KMS-11 (cell line): ENCODE measurements around the gene CLTC.

ENCODE experiments used
- H2AFZ ChIP-seq: fragments of 200-600 bp; sonication (generic); 2 replicates; pipeline ENCODE4 v1.6.1; 2016; ENCODE audit warnings: antibody characterized with exemption, mixed run types, low read depth
- H3K27ac ChIP-seq: fragments of 200-600 bp; sonication (generic); 2 replicates; pipeline ENCODE4 v1.6.1; 2016; ENCODE audit warnings: mild to moderate bottlenecking, mixed run types
- H3K27me3 ChIP-seq: fragments of 200-600 bp; sonication (generic); 2 replicates; pipeline ENCODE4 v1.6.1; 2017; ENCODE audit warnings: mild to moderate bottlenecking, low read depth, mixed run types, moderate library complexity; ENCODE audit not compliant: insufficient read depth
- H3K36me3 ChIP-seq: fragments of 200-600 bp; sonication (generic); 2 replicates; pipeline ENCODE4 v1.6.1; 2017; ENCODE audit warnings: mild to moderate bottlenecking, mixed run types; ENCODE audit not compliant: insufficient read depth
- H3K4me1 ChIP-seq: fragments of 200-600 bp; sonication (generic); 2 replicates; pipeline ENCODE4 v1.6.1; 2016; ENCODE audit warnings: mild to moderate bottlenecking, low read depth, mixed run types; ENCODE audit not compliant: poor library complexity, severe bottlenecking
- H3K4me2 ChIP-seq: fragments of 200-600 bp; sonication (generic); 2 replicates; pipeline ENCODE4 v1.7.0; 2016; ENCODE audit warnings: mild to moderate bottlenecking, mixed run types
- H3K4me3 ChIP-seq: fragments of 200-600 bp; sonication (generic); IDR thresholded peaks from 2 replicates; pipeline ENCODE4 v1.6.1; 2017; ENCODE audit warnings: low read depth, low read length, mixed read lengths; ENCODE audit not compliant: insufficient read depth
- H3K79me2 ChIP-seq: fragments of 200-600 bp; sonication (generic); 2 replicates; pipeline ENCODE4 v1.6.1; 2016; ENCODE audit warnings: low read depth, mixed run types; ENCODE audit not compliant: insufficient read depth
- H3K9ac ChIP-seq: fragments of 200-600 bp; sonication (generic); 2 replicates; pipeline ENCODE4 v1.6.1; 2016; ENCODE audit warnings: mild to moderate bottlenecking, mixed run types
- H4K20me1 ChIP-seq: fragments of 200-600 bp; sonication (generic); 2 replicates; pipeline ENCODE4 v1.6.1; 2016; ENCODE audit warnings: mild to moderate bottlenecking, mixed run types; ENCODE audit not compliant: insufficient read depth
- TF ChIP-seq, protein P1 (sequence below): fragments of 200-600 bp; sonication (generic); conservative IDR thresholded peaks from 2 replicates; pipeline ENCODE4 v1.6.1; 2017; ENCODE audit warnings: low read depth, mild to moderate bottlenecking, antibody characterized with exemption, low read length, moderate library complexity, mixed read lengths

The CLTC gene

DNA sequence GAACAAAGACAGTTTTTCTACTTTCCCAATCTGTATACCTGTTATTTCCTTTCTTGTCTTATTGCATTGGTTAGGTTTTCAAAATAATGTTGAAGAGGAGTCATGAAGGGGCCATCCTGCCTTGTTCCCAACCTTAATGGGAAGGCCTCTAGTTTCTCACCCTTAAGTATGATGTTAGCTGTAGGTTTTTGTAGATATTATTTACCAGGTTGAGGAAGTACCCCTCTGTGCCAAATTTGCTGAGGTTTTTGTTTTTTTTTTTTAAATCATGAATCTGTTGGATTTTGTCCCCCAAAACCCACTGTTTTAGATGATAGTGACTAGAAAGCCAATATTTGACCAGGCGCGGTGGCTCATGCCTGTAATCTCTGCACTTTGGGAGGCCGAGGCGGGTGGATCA, 124.1 kb downstream of the CLTC start:
- TF ChIP-seq, protein P1, sequence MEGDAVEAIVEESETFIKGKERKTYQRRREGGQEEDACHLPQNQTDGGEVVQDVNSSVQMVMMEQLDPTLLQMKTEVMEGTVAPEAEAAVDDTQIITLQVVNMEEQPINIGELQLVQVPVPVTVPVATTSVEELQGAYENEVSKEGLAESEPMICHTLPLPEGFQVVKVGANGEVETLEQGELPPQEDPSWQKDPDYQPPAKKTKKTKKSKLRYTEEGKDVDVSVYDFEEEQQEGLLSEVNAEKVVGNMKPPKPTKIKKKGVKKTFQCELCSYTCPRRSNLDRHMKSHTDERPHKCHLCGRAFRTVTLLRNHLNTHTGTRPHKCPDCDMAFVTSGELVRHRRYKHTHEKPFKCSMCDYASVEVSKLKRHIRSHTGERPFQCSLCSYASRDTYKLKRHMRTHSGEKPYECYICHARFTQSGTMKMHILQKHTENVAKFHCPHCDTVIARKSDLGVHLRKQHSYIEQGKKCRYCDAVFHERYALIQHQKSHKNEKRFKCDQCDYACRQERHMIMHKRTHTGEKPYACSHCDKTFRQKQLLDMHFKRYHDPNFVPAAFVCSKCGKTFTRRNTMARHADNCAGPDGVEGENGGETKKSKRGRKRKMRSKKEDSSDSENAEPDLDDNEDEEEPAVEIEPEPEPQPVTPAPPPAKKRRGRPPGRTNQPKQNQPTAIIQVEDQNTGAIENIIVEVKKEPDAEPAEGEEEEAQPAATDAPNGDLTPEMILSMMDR, result no peak
- no peaks in the 10 kb centered on the region for H3K4me1 ChIP-seq
- H3K79me2 ChIP-seq, result no peaks in the 10 kb centered on the region
- no peaks in the 10 kb centered on the region for H4K20me1 ChIP-seq
- no peak overlapping the region for H3K4me2 ChIP-seq
- H3K9ac ChIP-seq, result no peak overlapping the region
- H2AFZ ChIP-seq, result no peak overlapping the region
- no peak overlapping the region for H3K27ac ChIP-seq
- H3K36me3 ChIP-seq, result 0 out of 2 replicates have a peak, but pooled peaks cover 3% of the 10 kb centered on the region
- H3K27me3 ChIP-seq, result no peaks in the 10 kb centered on the region
- no peak overlapping the region for H3K4me3 ChIP-seq

DNA sequence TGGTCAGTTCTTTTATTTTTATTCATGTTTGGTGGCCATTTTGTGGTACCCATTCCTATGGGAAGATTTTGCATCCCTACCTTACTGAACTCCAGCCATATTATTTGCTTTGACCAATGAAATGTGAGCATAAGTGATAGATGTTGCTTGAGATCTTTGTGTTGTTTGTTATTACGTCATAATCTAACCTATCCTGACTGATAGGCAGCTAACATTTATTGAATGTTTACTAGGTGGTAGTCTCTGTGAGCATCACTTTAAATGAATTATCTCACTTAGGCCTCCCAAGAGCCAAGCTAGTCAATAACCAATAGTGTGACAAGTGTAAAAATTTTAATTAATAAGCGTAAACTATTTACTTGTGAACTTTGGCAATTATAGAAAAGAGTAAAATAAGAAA, 125.3 kb downstream of the CLTC start:
- no peak overlapping the region for H3K4me3 ChIP-seq
- H3K36me3 ChIP-seq, result 0 out of 2 replicates have a peak, but pooled peaks cover 3% of the 10 kb centered on the region
- no peak overlapping the region for H3K4me2 ChIP-seq
- no peak overlapping the region for H3K27ac ChIP-seq
- no peak overlapping the region for H3K9ac ChIP-seq
- H4K20me1 ChIP-seq, result no peaks in the 10 kb centered on the region
- H2AFZ ChIP-seq, result no peak overlapping the region
- H3K27me3 ChIP-seq, result no peaks in the 10 kb centered on the region
- no peaks in the 10 kb centered on the region for H3K4me1 ChIP-seq
- TF ChIP-seq, protein P1, result no peak
- no peaks in the 10 kb centered on the region for H3K79me2 ChIP-seq
